ENCODE measurements around the gene PPM1H.

GRCh38 chr12:62642486-62642885 is 292.5 kb downstream of the PPM1H start:
- no peak for TF ChIP-seq CTCF (IDR thresholded peaks at IDR 0.05)
- no peak for TF ChIP-seq POLR2AphosphoS5 (IDR thresholded peaks at IDR 0.05)
